ENCODE results near the gene ZNF506. TPM values are rescaled to one million over a fixed set of nuclear protein-coding genes. Genes with fewer than 3 reads are reported as not detected.
"Not testable (repeated sequence)": the region's sequence is repeated elsewhere in the genome, so short reads cannot be mapped to it uniquely, and the experiment has no call there.

Gene ZNF506
- total RNA-seq, 1 donor from 2014 or later: 39.0 TPM

DNA sequence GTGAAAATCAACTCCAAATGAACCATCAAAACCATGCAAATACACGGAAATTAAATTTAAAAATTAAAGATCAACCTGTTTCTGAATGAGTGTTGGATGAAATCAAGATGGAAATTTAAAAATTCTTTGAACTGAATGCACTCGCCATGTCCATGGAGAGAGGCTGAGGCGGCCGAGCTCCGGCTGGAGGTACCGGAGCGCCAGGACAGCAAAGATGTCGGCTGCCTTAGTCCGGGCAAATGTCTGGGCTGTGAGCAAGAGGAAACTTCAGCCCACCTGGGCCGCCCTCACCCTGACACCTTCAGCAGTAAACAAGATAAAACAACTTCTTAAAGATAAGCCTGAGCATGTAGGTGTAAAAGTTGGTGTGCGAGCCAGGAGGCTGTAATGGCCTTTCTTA, 5.3 kb upstream of the ZNF506 start:
- no peak overlapping the region for H3K27ac Mint-ChIP-seq (ENCODE audit: unreplicated experiment)
- no peaks in the 10 kb centered on the region for H3K4me1 Mint-ChIP-seq (ENCODE audit: low read depth, unreplicated experiment)
- DNase-seq: no peak
- H3K36me3 Mint-ChIP-seq (ENCODE audit: unreplicated experiment): peaks cover 34% of the 10 kb centered on the region
- peaks cover 3% of the 10 kb centered on the region for H3K27me3 Mint-ChIP-seq (ENCODE audit: unreplicated experiment)
- H3K9me3 Mint-ChIP-seq (ENCODE audit: unreplicated experiment): peaks cover 17% of the 10 kb centered on the region
- TF ChIP-seq, protein P1, sequence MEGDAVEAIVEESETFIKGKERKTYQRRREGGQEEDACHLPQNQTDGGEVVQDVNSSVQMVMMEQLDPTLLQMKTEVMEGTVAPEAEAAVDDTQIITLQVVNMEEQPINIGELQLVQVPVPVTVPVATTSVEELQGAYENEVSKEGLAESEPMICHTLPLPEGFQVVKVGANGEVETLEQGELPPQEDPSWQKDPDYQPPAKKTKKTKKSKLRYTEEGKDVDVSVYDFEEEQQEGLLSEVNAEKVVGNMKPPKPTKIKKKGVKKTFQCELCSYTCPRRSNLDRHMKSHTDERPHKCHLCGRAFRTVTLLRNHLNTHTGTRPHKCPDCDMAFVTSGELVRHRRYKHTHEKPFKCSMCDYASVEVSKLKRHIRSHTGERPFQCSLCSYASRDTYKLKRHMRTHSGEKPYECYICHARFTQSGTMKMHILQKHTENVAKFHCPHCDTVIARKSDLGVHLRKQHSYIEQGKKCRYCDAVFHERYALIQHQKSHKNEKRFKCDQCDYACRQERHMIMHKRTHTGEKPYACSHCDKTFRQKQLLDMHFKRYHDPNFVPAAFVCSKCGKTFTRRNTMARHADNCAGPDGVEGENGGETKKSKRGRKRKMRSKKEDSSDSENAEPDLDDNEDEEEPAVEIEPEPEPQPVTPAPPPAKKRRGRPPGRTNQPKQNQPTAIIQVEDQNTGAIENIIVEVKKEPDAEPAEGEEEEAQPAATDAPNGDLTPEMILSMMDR (IDR thresholded peaks at IDR 0.05; ENCODE audit: partially characterized antibody, unreplicated experiment): no peak
- no peak overlapping the region for H3K4me3 Mint-ChIP-seq (ENCODE audit: unreplicated experiment)

DNA sequence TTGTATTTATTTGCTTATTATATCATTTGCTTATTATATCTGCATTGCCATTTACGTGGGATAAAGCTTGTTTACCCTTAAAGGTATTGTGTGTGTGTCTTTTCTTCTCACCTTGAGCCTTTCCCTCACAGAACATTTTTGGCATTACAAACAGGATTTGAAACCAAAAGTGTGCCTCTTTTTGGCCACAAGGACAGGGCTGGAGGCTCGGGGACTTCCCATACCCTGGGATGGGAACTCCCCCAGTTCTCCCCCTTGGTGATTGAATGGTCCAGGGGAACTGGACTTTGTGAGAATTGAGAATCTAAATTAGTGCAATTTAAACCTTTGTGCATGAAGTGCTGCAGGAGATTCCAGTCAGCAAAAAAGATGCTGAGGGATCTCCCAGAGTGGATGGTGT, 2.4 kb upstream of the ZNF506 start:
- Mint-ChIP-seq H3K4me1 (ENCODE audit: low read depth, unreplicated experiment) (peaks cover 4% of the 10 kb centered on the region), H3K27ac (ENCODE audit: unreplicated experiment) (no peak overlapping the region), H3K36me3 (ENCODE audit: unreplicated experiment) (peaks cover 20% of the 10 kb centered on the region), H3K27me3 (ENCODE audit: unreplicated experiment) (peaks cover 9% of the 10 kb centered on the region), H3K4me3 (ENCODE audit: unreplicated experiment) (no peak overlapping the region), H3K9me3 (ENCODE audit: unreplicated experiment) (peaks cover 15% of the 10 kb centered on the region)
- TF ChIP-seq, protein P1 (IDR thresholded peaks at IDR 0.05; ENCODE audit: partially characterized antibody, unreplicated experiment): no peak
- no peak for DNase-seq

DNA sequence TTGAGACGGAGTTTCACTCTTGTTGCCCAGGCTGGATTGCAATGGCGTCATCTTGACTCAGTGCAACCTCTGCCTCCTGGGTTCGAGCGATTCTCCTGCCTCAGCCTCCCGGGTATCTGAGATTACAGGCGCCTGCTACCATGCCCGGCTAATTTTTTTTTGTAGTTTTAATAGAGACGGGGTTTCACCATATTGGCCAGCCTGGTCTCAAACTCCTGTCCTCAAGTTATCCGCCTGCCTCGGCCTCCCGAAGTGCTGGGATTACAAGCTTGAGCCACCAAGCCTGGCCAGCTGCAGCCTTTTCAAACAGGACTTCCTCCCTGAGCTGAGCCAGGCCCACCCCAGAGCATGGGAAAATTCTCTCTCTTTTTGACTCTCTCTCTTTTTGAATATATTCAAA, 426 bp upstream of the ZNF506 start:
- peak; percentile 17 for DNase-seq
- Mint-ChIP-seq H3K27ac (ENCODE audit: unreplicated experiment) (peak overlapping the region; percentile 99), H3K36me3 (ENCODE audit: unreplicated experiment) (peaks cover 18% of the 10 kb centered on the region), H3K9me3 (ENCODE audit: unreplicated experiment) (peaks cover 18% of the 10 kb centered on the region), H3K4me3 (ENCODE audit: unreplicated experiment) (peak overlapping the region; percentile 99)
- H3K4me1 Mint-ChIP-seq (ENCODE audit: low read depth, unreplicated experiment); H3K27me3 Mint-ChIP-seq (ENCODE audit: unreplicated experiment): not testable (repeated sequence)

DNA sequence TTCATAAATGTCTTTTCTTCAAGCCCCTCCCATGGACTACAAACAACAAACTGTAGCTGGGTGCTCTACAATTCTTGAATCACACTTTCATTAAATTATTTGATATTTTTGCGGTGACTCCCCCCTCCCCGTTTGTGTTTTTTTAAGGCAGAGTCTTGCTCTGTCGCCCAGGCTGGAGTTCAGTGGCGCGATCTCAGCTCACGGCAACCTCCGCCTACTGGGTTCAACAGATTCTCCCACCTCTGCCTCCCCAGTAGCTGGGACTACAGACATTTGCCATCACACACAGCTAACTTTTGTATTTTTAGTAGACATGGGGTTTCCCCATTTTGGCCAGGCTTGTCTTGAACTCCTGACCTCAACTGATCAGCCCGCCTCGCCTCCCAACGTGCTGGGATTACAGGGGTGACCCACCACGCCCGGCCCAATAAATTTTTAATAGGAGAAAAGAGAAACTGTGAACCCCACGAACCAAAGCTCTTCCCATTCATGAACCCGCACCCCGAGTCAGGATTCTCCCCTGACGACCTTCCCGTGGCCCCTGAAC, 703 bp downstream of the ZNF506 start:
- DNase-seq: no peak
- Mint-ChIP-seq H3K27me3 (ENCODE audit: unreplicated experiment) (peaks cover 9% of the 10 kb centered on the region), H3K9me3 (ENCODE audit: unreplicated experiment) (peaks cover 14% of the 10 kb centered on the region), H3K36me3 (ENCODE audit: unreplicated experiment) (peaks cover 15% of the 10 kb centered on the region), H3K27ac (ENCODE audit: unreplicated experiment) (peak overlapping the region; percentile 99), H3K4me3 (ENCODE audit: unreplicated experiment) (peak overlapping the region; percentile 99), H3K4me1 (ENCODE audit: low read depth, unreplicated experiment) (peaks cover 6% of the 10 kb centered on the region)
- TF ChIP-seq, protein P1 (IDR thresholded peaks at IDR 0.05; ENCODE audit: partially characterized antibody, unreplicated experiment): no peak

DNA sequence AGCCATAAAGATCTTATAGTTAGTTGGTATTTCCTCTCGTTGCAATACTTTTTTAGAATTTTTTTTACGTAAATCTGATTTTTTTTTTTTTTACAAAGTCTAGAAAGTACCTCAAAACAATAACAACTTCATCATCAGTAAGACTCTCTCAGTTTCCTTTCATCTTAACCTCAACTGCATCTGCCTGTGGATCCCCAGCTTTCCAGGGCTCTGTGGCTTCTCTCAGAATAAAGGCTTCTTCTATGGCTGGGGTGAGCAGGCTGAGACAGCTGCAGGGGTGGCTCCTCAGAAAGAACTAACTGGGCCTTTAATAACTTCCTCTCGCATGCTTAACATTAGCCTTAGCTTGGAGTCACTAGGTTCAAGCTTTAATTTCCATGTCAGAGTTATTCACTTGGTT, 4.2 kb downstream of the ZNF506 start:
- TF ChIP-seq, protein P1 (IDR thresholded peaks at IDR 0.05; ENCODE audit: partially characterized antibody, unreplicated experiment): no peak
- Mint-ChIP-seq H3K9me3 (ENCODE audit: unreplicated experiment) (peaks cover 19% of the 10 kb centered on the region), H3K4me1 (ENCODE audit: low read depth, unreplicated experiment) (peaks cover 11% of the 10 kb centered on the region), H3K27ac (ENCODE audit: unreplicated experiment) (no peak overlapping the region), H3K27me3 (ENCODE audit: unreplicated experiment) (peaks cover 9% of the 10 kb centered on the region), H3K36me3 (ENCODE audit: unreplicated experiment) (peaks cover 23% of the 10 kb centered on the region), H3K4me3 (ENCODE audit: unreplicated experiment) (no peak overlapping the region)
- DNase-seq: no peak

All from glutamatergic neuron (in vitro differentiated cells).